Femur (tissue), 1 donor: ENCODE measurements around the gene MKI67.
"Not testable (repeated sequence)": the region's sequence is repeated elsewhere in the genome, so short reads cannot be mapped to it uniquely, and the experiment has no call there.

Experiments
- DNase-seq: peaks from one replicate; pipeline ENCODE4 v3.0.0-alpha.2; 2017

Gene MKI67

GRCh38 chr10:128147064-128147463 lies 20.8 kb upstream of the MKI67 start:
- DNase-seq = no peak

DNA sequence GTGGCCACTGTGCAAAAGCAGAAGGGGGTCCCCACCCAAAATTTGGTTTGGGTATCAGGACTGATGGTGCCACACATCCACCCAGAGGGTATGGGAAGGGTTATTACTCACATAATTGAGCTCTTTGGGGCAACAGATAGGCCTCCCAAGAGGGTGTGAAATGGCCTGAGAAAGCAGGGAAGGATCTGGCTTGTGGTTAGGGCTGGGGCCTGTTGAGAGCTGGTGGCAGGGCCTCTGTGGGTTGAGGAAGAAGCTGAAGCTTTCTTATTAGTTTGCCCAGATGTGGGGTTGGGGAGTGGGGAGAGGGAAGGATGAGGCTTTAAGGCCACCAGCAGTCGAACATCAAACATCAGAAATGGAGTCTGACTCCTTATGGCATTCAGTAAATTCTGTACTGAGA lies 18.3 kb upstream of the MKI67 start:
- DNase-seq = no peak

- DNase-seq = no peak
These were observed 17.3 kb upstream of the MKI67 start for GRCh38 chr10:128143531-128143930.

GRCh38 chr10:128140425-128140824 lies 14.2 kb upstream of the MKI67 start:
- no peak for DNase-seq

DNA sequence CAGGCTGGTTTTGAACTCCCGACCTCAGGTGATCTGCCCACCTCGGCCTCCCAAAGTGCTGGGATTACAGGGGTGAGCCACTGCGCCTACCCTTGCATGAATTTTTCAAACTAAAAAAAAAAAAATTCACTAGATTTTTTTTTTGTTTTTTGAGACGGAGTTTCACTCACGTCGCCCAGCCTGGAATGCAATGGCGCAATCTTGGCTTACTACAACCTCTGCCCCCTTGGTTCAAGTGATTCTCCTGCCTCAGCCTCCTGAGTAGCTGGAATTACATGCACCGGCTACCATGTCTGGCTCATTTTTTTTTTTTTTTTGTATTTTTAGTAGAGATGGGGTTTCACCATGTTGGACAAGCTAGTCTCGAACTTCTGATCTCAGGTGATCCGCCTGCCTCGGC lies 12.2 kb upstream of the MKI67 start:
- DNase-seq = not testable (repeated sequence)

GRCh38 chr10:128137877-128138276 lies 11.7 kb upstream of the MKI67 start:
- DNase-seq = no peak

DNA sequence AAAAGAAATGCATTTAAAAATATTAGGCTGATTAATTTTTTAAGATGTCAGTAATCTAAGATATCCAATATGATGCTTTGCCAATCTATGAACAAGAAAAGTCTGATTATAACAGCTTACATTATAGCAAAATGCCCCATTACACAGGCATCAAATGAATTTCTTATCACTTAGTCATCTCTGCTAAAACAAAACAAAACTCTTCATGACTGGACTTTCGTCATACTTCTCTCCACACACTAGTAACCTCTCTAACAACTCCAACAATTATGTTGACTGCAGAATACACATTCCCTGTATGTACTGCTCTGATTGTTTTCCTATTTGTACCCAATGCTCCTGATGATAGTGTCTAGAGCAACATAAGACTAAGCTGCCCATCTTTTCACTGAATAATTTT lies 3.8 kb upstream of the MKI67 start:
- no peak for DNase-seq

GRCh38 chr10:128128582-128128981 lies 2.4 kb upstream of the MKI67 start:
- DNase-seq = no peak

DNA sequence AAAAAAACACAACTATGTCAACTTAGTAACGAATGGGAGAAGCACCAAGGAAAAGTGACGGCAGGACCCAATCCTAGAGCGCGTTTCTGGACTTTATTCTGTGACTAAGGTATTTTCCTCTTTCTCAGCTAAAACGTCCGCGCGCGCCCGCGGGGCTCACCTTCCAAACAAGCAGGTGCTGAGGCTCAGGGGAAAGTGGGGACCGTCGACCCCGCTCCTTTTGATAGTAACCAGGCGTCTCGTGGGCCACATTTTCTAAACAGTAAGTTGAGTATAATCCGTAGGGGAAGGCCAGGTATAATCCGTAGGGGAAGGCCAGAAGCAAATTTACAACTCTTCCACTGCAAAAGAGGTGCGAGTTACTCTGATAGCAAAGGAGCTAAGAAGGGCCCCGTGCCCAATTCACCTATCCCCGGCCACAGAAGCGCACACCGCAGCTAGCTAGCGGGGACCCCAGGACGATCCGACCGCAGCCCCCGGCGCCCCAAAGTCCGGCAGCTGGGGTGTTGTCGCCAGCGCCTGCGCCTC lies 743 bp downstream of the MKI67 start:
- peak; percentile 21 for DNase-seq

DNA sequence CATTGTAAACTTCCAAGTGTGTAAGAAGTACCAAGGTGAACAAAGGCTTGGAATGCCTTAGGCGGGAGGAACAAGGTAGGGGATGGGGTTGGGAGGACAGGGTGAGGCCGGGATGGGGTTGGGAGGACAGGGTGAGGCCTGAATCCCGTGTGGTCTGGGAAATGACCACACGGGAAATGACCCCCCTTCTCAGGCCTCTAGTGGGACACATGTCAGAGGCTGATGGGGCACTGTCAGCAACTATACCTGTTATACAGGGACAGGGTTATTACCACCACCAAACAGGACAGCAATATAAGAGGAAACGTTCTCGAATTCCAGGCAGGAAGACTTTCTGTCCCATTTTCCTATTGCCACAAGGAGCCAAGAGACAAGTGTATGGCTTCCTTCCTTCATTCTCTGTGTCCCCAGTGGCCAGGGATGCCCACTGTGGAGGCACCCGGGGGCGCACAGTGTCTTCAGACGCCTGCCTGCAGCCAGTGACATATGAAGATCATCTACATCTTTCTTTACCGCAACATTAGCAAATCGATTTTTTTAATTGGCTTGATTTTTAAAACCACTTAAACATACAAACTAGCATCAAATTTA lies 1.3 kb downstream of the MKI67 start:
- no peak for DNase-seq

- DNase-seq = no peak
These were observed 2.4 kb downstream of the MKI67 start for GRCh38 chr10:128123846-128124245.

GRCh38 chr10:128122931-128123330 lies 3.3 kb downstream of the MKI67 start:
- no peak for DNase-seq

- no peak for DNase-seq
These were observed 4.3 kb downstream of the MKI67 start for GRCh38 chr10:128121750-128122412.

DNA sequence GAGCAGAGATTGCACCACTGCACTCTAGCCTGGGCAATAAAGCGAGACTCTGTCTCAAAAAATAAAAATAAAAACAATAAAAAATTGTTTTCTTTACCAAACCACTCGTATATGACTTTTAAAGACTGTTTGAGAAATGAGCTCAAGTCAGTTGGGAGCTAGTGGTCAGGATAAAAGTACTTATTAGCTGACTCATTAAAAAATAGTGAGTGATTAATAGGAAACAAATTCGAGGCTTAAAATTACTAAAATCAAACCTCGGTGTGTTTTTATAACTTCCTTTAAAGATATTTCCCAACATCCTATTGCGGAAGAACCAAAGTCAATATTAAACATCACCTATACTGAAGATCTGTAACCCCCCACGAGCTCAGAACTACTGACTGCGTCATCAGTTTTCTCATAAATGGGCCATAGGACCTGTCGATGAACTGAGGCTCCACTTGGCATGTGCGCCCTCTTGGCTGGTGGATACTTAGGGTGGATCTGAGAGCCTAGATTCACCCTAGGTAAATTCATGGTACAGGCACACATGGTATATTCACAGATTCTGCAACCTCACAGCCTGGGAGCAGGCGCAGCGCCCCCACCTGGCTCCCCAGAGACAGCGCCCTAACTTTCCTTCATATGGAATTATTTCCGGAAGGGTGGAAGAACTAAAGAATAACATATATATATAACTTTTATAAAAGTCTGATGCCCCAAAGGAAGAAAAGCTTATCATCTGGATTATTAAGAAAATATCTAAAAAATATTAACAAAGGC lies 9.2 kb downstream of the MKI67 start:
- no peak for DNase-seq

DNA sequence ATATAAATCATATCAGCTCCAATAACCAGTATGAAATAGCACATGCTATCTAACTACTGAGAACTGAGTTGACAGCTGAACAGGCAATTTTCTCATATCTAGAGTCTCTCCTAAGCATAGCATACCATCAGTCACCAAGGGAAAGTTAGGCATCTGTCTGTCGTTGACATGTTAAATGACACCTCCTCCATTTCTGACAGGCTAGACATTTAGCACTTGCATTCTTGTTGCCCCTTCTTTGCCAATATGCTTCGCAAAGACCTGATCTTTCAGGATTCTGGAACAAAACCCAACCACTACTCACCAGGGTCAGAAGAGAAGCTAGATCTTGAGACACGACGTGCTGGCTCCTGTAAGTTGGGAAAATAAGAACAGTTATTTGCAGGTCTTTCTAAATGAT lies 10.0 kb downstream of the MKI67 start:
- DNase-seq = no peak

DNA sequence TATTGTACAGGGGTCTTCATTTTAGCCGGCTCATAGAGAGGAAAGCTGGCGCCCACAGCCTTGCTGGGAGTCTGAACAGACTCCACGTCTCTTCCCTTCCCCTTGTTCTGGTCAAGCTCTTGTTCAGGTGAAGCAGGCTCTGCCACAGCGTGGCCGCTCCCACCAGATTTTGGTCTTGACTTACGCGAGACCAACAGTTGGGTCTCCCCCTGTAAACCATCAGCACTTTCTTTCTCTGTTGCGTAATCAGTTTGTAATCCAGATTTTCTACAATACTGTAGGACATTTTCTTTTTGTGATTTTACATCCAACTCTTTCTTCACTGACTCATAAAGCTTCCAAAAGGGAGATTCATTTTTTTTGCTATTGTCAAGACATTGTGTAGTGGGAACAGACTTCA lies 10.9 kb downstream of the MKI67 start:
- no peak for DNase-seq

DNA sequence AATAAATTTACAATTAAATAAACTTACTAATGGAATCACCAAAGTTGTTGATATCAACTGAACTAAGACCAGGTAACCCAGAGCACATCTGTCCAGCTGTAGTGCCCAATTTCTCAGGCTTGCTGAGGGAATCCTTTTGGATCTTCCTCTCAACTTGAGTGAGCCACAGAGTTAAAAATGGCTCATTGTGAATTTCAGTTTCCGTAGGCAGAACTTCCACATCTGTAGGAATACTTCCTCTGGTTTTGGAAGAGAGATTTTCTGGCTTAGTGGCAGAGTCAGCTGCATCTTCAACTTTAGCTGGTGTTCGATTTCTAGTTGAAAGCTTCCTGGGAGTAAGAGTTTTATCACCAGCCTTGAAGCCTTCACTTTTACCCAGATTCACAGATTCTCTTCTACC lies 11.3 kb downstream of the MKI67 start:
- no peak for DNase-seq

DNA sequence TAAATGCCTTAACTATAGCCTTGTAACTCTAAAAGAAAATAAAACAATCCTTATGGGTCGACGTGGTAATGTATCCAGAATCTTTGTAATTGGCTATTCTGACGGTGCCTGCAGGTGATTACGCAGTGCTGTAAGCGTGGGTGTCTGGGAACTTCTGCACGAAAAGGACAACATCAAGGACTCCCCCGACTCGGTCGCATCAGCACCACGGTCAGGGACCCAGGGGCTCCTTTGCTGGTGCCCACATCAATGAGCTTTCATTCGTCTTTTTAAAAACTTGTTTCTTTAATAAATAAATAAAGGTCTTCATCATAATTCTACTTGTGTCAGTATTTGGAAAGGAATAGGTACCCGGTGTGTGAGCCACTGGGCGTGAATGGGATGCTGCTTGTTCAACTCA lies 13.2 kb downstream of the MKI67 start:
- no peak for DNase-seq

DNA sequence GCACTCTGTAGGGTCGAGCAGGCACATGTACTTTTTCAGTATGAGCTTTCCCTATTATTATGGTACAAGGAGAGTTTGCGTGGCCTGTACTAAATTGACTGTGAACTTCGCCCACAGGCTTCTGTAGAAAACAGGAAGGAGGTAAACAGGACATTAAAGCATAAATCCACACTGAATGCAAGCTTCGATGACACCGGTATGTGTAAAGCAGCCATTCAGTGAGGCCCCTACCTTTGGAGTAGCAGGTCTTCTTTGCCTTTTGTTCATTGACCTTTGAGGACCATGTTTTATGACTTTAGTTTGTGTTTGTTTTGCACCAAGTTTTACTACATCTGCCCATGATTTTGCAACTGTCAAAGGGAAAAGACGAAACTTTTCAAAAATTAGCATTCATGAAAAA lies 14.5 kb downstream of the MKI67 start:
- no peak for DNase-seq

- no peak for DNase-seq
These were observed 15.9 kb downstream of the MKI67 start for GRCh38 chr10:128110339-128110738.

DNA sequence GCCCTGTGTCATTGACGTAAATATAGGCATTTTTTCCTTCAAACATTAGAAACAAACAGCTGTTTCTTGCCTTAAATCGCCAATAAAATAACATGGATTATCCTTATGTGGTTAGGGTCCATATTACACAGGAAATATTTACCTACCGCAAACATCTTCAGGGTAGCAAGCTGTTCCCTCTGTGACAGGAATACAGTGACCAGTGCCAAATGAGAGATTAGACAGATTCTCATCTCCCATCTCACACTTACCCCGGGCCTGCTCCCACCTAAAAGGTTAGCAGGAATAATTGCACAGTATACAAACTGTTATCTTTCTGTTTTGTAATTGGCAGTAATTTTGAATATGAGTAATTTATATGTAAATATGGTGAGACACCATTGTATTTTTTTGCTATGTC lies 16.5 kb downstream of the MKI67 start:
- DNase-seq = no peak

GRCh38 chr10:128105383-128105782 lies 20.8 kb downstream of the MKI67 start:
- no peak for DNase-seq

GRCh38 chr10:128103229-128103714 lies 23.0 kb downstream of the MKI67 start:
- no peak for DNase-seq
